Smooth muscle cell (in vitro differentiated cells): ENCODE measurements around the gene HSPB9. TPM values are rescaled to one million over a fixed set of nuclear protein-coding genes. Genes with fewer than 3 reads are reported as not detected.

Experiments
- DNase-seq: peaks from one replicate; lab custom pipeline; 2025; ENCODE audit not compliant: unreplicated experiment; lab: John Stamatoyannopoulos, UW
- H2AFZ ChIP-seq: fragments of 200-600 bp; sonication (generic); 2 replicates; pipeline ENCODE4 v1.6.0; 2016; ENCODE audit warnings: antibody characterized with exemption, low read depth, mild to moderate bottlenecking
- H3F3A ChIP-seq: fragments of 200-600 bp; sonication (generic); 2 replicates; pipeline ENCODE4 v1.6.0; 2017; ENCODE audit warnings: antibody characterized with exemption, low read depth
- H3K27ac ChIP-seq: fragments of 200-600 bp; sonication (generic); 2 replicates; pipeline ENCODE4 v1.5.1; 2016; ENCODE audit warnings: low read depth, mild to moderate bottlenecking
- H3K27me3 ChIP-seq: fragments of 200-600 bp; sonication (generic); 2 replicates; pipeline ENCODE4 v1.6.1; 2016; ENCODE audit warnings: low read depth, mild to moderate bottlenecking
- H3K36me3 ChIP-seq: fragments of 200-600 bp; sonication (generic); 2 replicates; pipeline ENCODE4 v1.5.1; 2016; ENCODE audit warnings: low read depth
- H3K4me1 ChIP-seq: fragments of 200-600 bp; sonication (generic); 2 replicates; pipeline ENCODE4 v1.5.1; 2016; ENCODE audit warnings: low read depth
- H3K4me2 ChIP-seq: fragments of 200-600 bp; sonication (generic); 2 replicates; pipeline ENCODE4 v1.6.0; 2016; ENCODE audit warnings: mild to moderate bottlenecking
- H3K4me3 ChIP-seq: fragments of 200-600 bp; sonication (generic); 2 replicates; pipeline ENCODE4 v1.5.1; 2016; ENCODE audit warnings: mild to moderate bottlenecking
- H3K79me2 ChIP-seq: fragments of 200-600 bp; sonication (generic); 2 replicates; pipeline ENCODE4 v1.6.0; 2016; ENCODE audit warnings: low read depth, mild to moderate bottlenecking
- H3K9ac ChIP-seq: fragments of 200-600 bp; sonication (generic); 2 replicates; pipeline ENCODE4 v1.6.0; 2016; ENCODE audit warnings: low read depth
- H3K9me3 ChIP-seq: fragments of 200-600 bp; sonication (generic); replicated peaks from 2 replicates; pipeline ENCODE4 v1.5.1; 2016; ENCODE audit warnings: low read depth
- H4K20me1 ChIP-seq: fragments of 200-600 bp; sonication (generic); 2 replicates; pipeline ENCODE4 v1.6.0; 2016; ENCODE audit warnings: low read depth
- CTCF ChIP-seq: fragments of 200-600 bp; sonication (generic); IDR thresholded peaks from 2 replicates; pipeline ENCODE4 v1.5.1; 2017; ENCODE audit warnings: borderline replicate concordance, mild to moderate bottlenecking, antibody characterized with exemption; ENCODE audit not compliant: insufficient read depth, poor library complexity, severe bottlenecking
- WGBS: methylation state at CpG from one replicate; pipeline ENCODE4 v1.1.7; 2016; ENCODE audit warnings: low lambda C conversion rate; 5-methylcytosine and 5-hydroxymethylcytosine counted together
- polyA plus RNA-seq: library from polyadenylated mRNA; unstranded; fragments of >200 nt; fragmentation: Nextera tagmentation; extraction: Ambion mirVana; gene quantifications from 2 replicates; pipeline ENCODE4 v1.2.1, GENCODE V29; 2016
- total RNA-seq: library from RNA; depleted of rRNA; stranded (reverse); fragments of >200 nt; gene quantifications from 2 replicates; pipeline ENCODE4 v1.2.3, GENCODE V29; 2014

The HSPB9 gene
- total and polyA plus RNA-seq, 2 experiments from 2014 or later: 0.39 TPM; not detected in 1

GRCh38 chr17:42106009-42106408 lies 16.6 kb upstream of the HSPB9 start:
- Histone ChIP-seq H3K27me3 (no peaks in the 10 kb centered on the region), H2AFZ (no peak overlapping the region), H3K4me1 (no peaks in the 10 kb centered on the region), H3F3A (no peaks in the 10 kb centered on the region), H3K9ac (no peak overlapping the region), H3K4me3 (no peak overlapping the region), H3K27ac (no peak overlapping the region), H3K4me2 (no peak overlapping the region), H3K36me3 (no peaks in the 10 kb centered on the region), H3K9me3 (no peaks in the 10 kb centered on the region), H4K20me1 (no peaks in the 10 kb centered on the region), H3K79me2 (no peaks in the 10 kb centered on the region)
- 100% methylated on average over 2 of the region's 2 CpGs for WGBS
- no peak for DNase-seq
- no peak for TF ChIP-seq CTCF

GRCh38 chr17:42107124-42107523 lies 15.5 kb upstream of the HSPB9 start:
- WGBS: 62% methylated on average over 6 of the region's 6 CpGs
- no peak overlapping the region for H2AFZ ChIP-seq
- H4K20me1 ChIP-seq: no peaks in the 10 kb centered on the region
- no peaks in the 10 kb centered on the region for H3K79me2 ChIP-seq
- H3K9me3 ChIP-seq: no peaks in the 10 kb centered on the region
- H3K36me3 ChIP-seq: no peaks in the 10 kb centered on the region
- H3K27me3 ChIP-seq: no peaks in the 10 kb centered on the region
- TF ChIP-seq CTCF: no peak
- H3K27ac ChIP-seq: no peak overlapping the region
- no peaks in the 10 kb centered on the region for H3K4me1 ChIP-seq
- H3K4me2 ChIP-seq: peak overlapping the region; percentile 72
- peak overlapping the region; percentile 27 for H3K4me3 ChIP-seq
- no peak for DNase-seq
- no peak overlapping the region for H3K9ac ChIP-seq
- H3F3A ChIP-seq: no peaks in the 10 kb centered on the region

GRCh38 chr17:42107597-42108576 lies 14.7 kb upstream of the HSPB9 start:
- WGBS: 30% methylated on average over 51 of the region's 51 CpGs
- H3K79me2 ChIP-seq: no peaks in the 10 kb centered on the region
- H2AFZ ChIP-seq: no peak overlapping the region
- peak overlapping the region; percentile 72 for H3K4me2 ChIP-seq
- H4K20me1 ChIP-seq: no peaks in the 10 kb centered on the region
- H3K4me1 ChIP-seq: no peaks in the 10 kb centered on the region
- H3K4me3 ChIP-seq: peak overlapping the region; percentile 27
- TF ChIP-seq CTCF: no peak
- no peaks in the 10 kb centered on the region for H3K36me3 ChIP-seq
- H3K27me3 ChIP-seq: no peaks in the 10 kb centered on the region
- peak; percentile 9 for DNase-seq
- H3K9ac ChIP-seq: no peak overlapping the region
- H3F3A ChIP-seq: no peaks in the 10 kb centered on the region
- H3K9me3 ChIP-seq: no peaks in the 10 kb centered on the region
- no peak overlapping the region for H3K27ac ChIP-seq
